Astrocyte (in vitro differentiated cells and primary cell): ENCODE measurements around the gene TTC23L. TPM values are rescaled to one million over a fixed set of nuclear protein-coding genes. Genes with fewer than 3 reads are reported as not detected.

ENCODE experiments used
- DNase-seq: peaks from one replicate; pipeline ENCODE4 v3.0.0-alpha.2; 2010; ENCODE audit warnings: low read depth
- FAIRE-seq: peaks from 2 replicates; lab custom pipeline; 2011; peaks lifted over from hg19 to GRCh38; lab: Jason Lieb, UNC
- H2AFZ ChIP-seq: 2 replicates; pipeline ENCODE4 v1.6.0; 2012; ENCODE audit warnings: low read depth, low read length, inconsistent platforms
- H3K27ac ChIP-seq: 2 replicates; pipeline ENCODE4 v1.5.1; 2011; ENCODE audit warnings: low read depth, low read length, inconsistent platforms
- H3K27me3 ChIP-seq: 2 replicates; pipeline ENCODE4 v1.6.0; 2011; ENCODE audit warnings: low read length, inconsistent platforms; ENCODE audit not compliant: insufficient read depth
- H3K36me3 ChIP-seq: 2 replicates; pipeline ENCODE4 v1.5.1; 2011; ENCODE audit warnings: low read length, inconsistent platforms; ENCODE audit not compliant: insufficient read depth
- H3K4me1 ChIP-seq: 2 replicates; pipeline ENCODE4 v1.5.1; 2011; ENCODE audit warnings: low read length, inconsistent platforms; ENCODE audit not compliant: insufficient read depth
- H3K4me2 ChIP-seq: 2 replicates; pipeline ENCODE4 v1.6.0; 2012; ENCODE audit warnings: low read length, inconsistent platforms
- H3K4me3 ChIP-seq: 2 replicates; pipeline ENCODE4 v1.5.1; 2011; ENCODE audit warnings: low read depth, mild to moderate bottlenecking, low read length, inconsistent platforms; ENCODE audit not compliant: insufficient read depth
- H3K79me2 ChIP-seq: 2 replicates; pipeline ENCODE4 v1.6.0; 2012; ENCODE audit warnings: mild to moderate bottlenecking, low read length, inconsistent platforms; ENCODE audit not compliant: insufficient read depth
- H3K9ac ChIP-seq: 2 replicates; pipeline ENCODE4 v1.6.0; 2012; ENCODE audit warnings: mild to moderate bottlenecking, low read length, inconsistent platforms
- H3K9me3 ChIP-seq: 2 replicates; pipeline ENCODE4 v1.5.1; 2012; ENCODE audit warnings: low read depth, mild to moderate bottlenecking, low read length, inconsistent platforms; ENCODE audit not compliant: insufficient read depth
- H4K20me1 ChIP-seq: 2 replicates; pipeline ENCODE4 v1.6.0; 2012; ENCODE audit warnings: low read length, inconsistent platforms; ENCODE audit not compliant: insufficient read depth
- H3K27ac Mint-ChIP-seq: one replicate; pipeline ENCODE4 v1.8.0; 2021; ENCODE audit warnings: mild to moderate bottlenecking, mixed read lengths; ENCODE audit not compliant: unreplicated experiment
- H3K27me3 Mint-ChIP-seq: one replicate; pipeline ENCODE4 v1.8.0; 2021; ENCODE audit warnings: low read depth, mixed read lengths; ENCODE audit not compliant: unreplicated experiment
- H3K36me3 Mint-ChIP-seq: one replicate; pipeline ENCODE4 v1.8.0; 2021; ENCODE audit warnings: low read depth, mixed read lengths; ENCODE audit not compliant: unreplicated experiment
- H3K4me1 Mint-ChIP-seq: one replicate; pipeline ENCODE4 v1.8.0; 2021; ENCODE audit warnings: low read depth, mixed read lengths; ENCODE audit not compliant: unreplicated experiment
- H3K4me3 Mint-ChIP-seq: one replicate; pipeline ENCODE4 v1.8.0; 2021; ENCODE audit warnings: mild to moderate bottlenecking, moderate library complexity, mixed read lengths; ENCODE audit not compliant: unreplicated experiment
- H3K9me3 Mint-ChIP-seq: one replicate; pipeline ENCODE4 v1.8.0; 2021; ENCODE audit warnings: mild to moderate bottlenecking, mixed read lengths; ENCODE audit not compliant: unreplicated experiment
- CTCF ChIP-seq: IDR thresholded peaks from 2 replicates; pipeline ENCODE4 v1.5.1; 2011; ENCODE audit warnings: low read depth, mild to moderate bottlenecking, inconsistent platforms, low read length, moderate library complexity; ENCODE audit not compliant: insufficient read depth
- EZH2 ChIP-seq: IDR thresholded peaks from 2 replicates; pipeline ENCODE4 v1.6.1; 2012; ENCODE audit warnings: mild to moderate bottlenecking, low read length, inconsistent platforms; ENCODE audit not compliant: insufficient read depth
- total RNA-seq: library from RNA; stranded (reverse); gene quantifications from 2 replicates; pipeline ENCODE4 v1.2.1, GENCODE V29; 2021

TTC23L gene
- total RNA-seq, 1 donor from 2014 or later = 0.16 TPM

- peak overlapping the region; percentile 49 for H3K27ac Mint-ChIP-seq
- peak overlapping the region; percentile 88 for H3K4me2 ChIP-seq
- peak overlapping the region; percentile 79 for H3K27ac ChIP-seq
- H3K9me3 Mint-ChIP-seq = no peaks in the 10 kb centered on the region
- peaks cover 59% of the 10 kb centered on the region for H3K79me2 ChIP-seq
- H3K4me3 Mint-ChIP-seq = peak overlapping the region; percentile 88
- peaks cover 5% of the 10 kb centered on the region for H3K4me1 ChIP-seq
- TF ChIP-seq EZH2 (no peak), CTCF (no peak)
- FAIRE-seq (no peak), DNase-seq (peak; percentile 72)
- no peaks in the 10 kb centered on the region for H3K27me3 ChIP-seq
- H2AFZ ChIP-seq = peak overlapping the region; percentile 77
- H3K9me3 ChIP-seq = no peaks in the 10 kb centered on the region
- peak overlapping the region; percentile 90 for H3K4me3 ChIP-seq
- H3K36me3 ChIP-seq = peaks cover 23% of the 10 kb centered on the region
- H3K4me1 Mint-ChIP-seq = peaks cover 13% of the 10 kb centered on the region
- H3K9ac ChIP-seq = peak overlapping the region; percentile 91
- H3K36me3 Mint-ChIP-seq = peaks cover 3% of the 10 kb centered on the region
- peaks cover 34% of the 10 kb centered on the region for H4K20me1 ChIP-seq
- H3K27me3 Mint-ChIP-seq = no peaks in the 10 kb centered on the region
These were observed 90.9 kb downstream of the TTC23L start for GRCh38 chr5:34929720-34930461.

- Mint-ChIP-seq H3K27ac (peak overlapping the region; percentile 49), H3K27me3 (no peaks in the 10 kb centered on the region), H3K4me1 (peaks cover 13% of the 10 kb centered on the region), H3K4me3 (peak overlapping the region; percentile 88), H3K9me3 (no peaks in the 10 kb centered on the region), H3K36me3 (no peaks in the 10 kb centered on the region)
- no peak for TF ChIP-seq CTCF
- no peak for TF ChIP-seq EZH2
- FAIRE-seq (no peak), DNase-seq (peak; percentile 45)
- Histone ChIP-seq H3K36me3 (peaks cover 17% of the 10 kb centered on the region), H3K27me3 (no peaks in the 10 kb centered on the region), H3K27ac (peak overlapping the region; percentile 79), H3K4me1 (peaks cover 5% of the 10 kb centered on the region), H2AFZ (peak overlapping the region; percentile 77), H3K4me3 (peak overlapping the region; percentile 90), H3K4me2 (peak overlapping the region; percentile 88), H4K20me1 (peaks cover 37% of the 10 kb centered on the region), H3K9me3 (no peaks in the 10 kb centered on the region), H3K79me2 (peaks cover 56% of the 10 kb centered on the region), H3K9ac (peak overlapping the region; percentile 91)
These were observed 91.5 kb downstream of the TTC23L start for GRCh38 chr5:34930462-34930844.

GRCh38 chr5:34930870-34931269 lies 91.9 kb downstream of the TTC23L start:
- no peak for FAIRE-seq

More at GRCh38 chr5:34930870-34931269, 91.9 kb downstream of the TTC23L start:
- peak overlapping the region; percentile 88 for H3K4me2 ChIP-seq
- peak overlapping the region; percentile 90 for H3K4me3 ChIP-seq
- H3K4me1 Mint-ChIP-seq = peaks cover 13% of the 10 kb centered on the region
- TF ChIP-seq CTCF = no peak
- no peak for TF ChIP-seq EZH2
- DNase-seq = no peak
- H3K9ac ChIP-seq = peak overlapping the region; percentile 91
- H3K4me1 ChIP-seq = peaks cover 5% of the 10 kb centered on the region
- H3K79me2 ChIP-seq = peaks cover 53% of the 10 kb centered on the region
- H2AFZ ChIP-seq = no peak overlapping the region
- no peaks in the 10 kb centered on the region for H3K27me3 Mint-ChIP-seq
- peaks cover 37% of the 10 kb centered on the region for H4K20me1 ChIP-seq
- no peaks in the 10 kb centered on the region for H3K9me3 ChIP-seq
- H3K9me3 Mint-ChIP-seq = no peaks in the 10 kb centered on the region
- no peaks in the 10 kb centered on the region for H3K27me3 ChIP-seq
- peaks cover 16% of the 10 kb centered on the region for H3K36me3 ChIP-seq
- H3K36me3 Mint-ChIP-seq = no peaks in the 10 kb centered on the region
- H3K27ac ChIP-seq = peak overlapping the region; percentile 79
- H3K4me3 Mint-ChIP-seq = peak overlapping the region; percentile 88
- H3K27ac Mint-ChIP-seq = peak overlapping the region; percentile 49
